GM18870 (cell line): Measurements from ENCODE around the gene ITCH.

ENCODE experiments used
- ATAC-seq: cut with Tn5 transposase; IDR thresholded peaks from one replicate; pipeline ENCODE4 v1.9.1; 2021; ENCODE audit warnings: moderate library complexity; ENCODE audit not compliant: unreplicated experiment

Gene ITCH

GRCh38 chr20:34526466-34526865 lies 163.4 kb downstream of the ITCH start:
- no peak for ATAC-seq

GRCh38 chr20:34527016-34527415 lies 163.9 kb downstream of the ITCH start:
- no peak for ATAC-seq

GRCh38 chr20:34528921-34529297 lies 165.8 kb downstream of the ITCH start:
- ATAC-seq, result no peak

- ATAC-seq, result no peak
Measured at GRCh38 chr20:34529742-34530141, 166.7 kb downstream of the ITCH start.

- no peak for ATAC-seq
Measured at GRCh38 chr20:34530342-34530741, 167.3 kb downstream of the ITCH start.

GRCh38 chr20:34531608-34532265 lies 168.7 kb downstream of the ITCH start:
- no peak for ATAC-seq

- ATAC-seq, result no peak
Measured at GRCh38 chr20:34532320-34532719, 169.2 kb downstream of the ITCH start.

- ATAC-seq, result no peak
Measured at GRCh38 chr20:34532756-34533155, 169.7 kb downstream of the ITCH start.

- ATAC-seq, result no peak
Measured at GRCh38 chr20:34534391-34535165, 171.5 kb downstream of the ITCH start.

GRCh38 chr20:34535301-34535840 lies 172.3 kb downstream of the ITCH start:
- ATAC-seq, result no peak

- no peak for ATAC-seq
Measured at GRCh38 chr20:34535857-34536256, 172.8 kb downstream of the ITCH start.

- ATAC-seq, result no peak
Measured at GRCh38 chr20:34536798-34537394, 173.8 kb downstream of the ITCH start.

- ATAC-seq, result no peak
Measured at GRCh38 chr20:34537651-34538050, 174.6 kb downstream of the ITCH start.

- ATAC-seq, result no peak
Measured at GRCh38 chr20:34538671-34539123, 175.6 kb downstream of the ITCH start.

- ATAC-seq, result no peak
Measured at GRCh38 chr20:34539756-34540155, 176.7 kb downstream of the ITCH start.

GRCh38 chr20:34540596-34541263 lies 177.7 kb downstream of the ITCH start:
- ATAC-seq, result no peak

- ATAC-seq, result no peak
Measured at GRCh38 chr20:34541264-34541901, 178.3 kb downstream of the ITCH start.

- ATAC-seq, result no peak
Measured at GRCh38 chr20:34541917-34542316, 178.8 kb downstream of the ITCH start.

GRCh38 chr20:34542439-34542838 lies 179.4 kb downstream of the ITCH start:
- ATAC-seq, result no peak

GRCh38 chr20:34543463-34544056 lies 180.5 kb downstream of the ITCH start:
- ATAC-seq, result no peak
